ENCODE measurements around the gene ROBO2.

GRCh38 chr3:77244981-77245380, 205.1 kb downstream of the ROBO2 start:
- TF ChIP-seq SIN3A (IDR thresholded peaks at IDR 0.05; ENCODE audit: borderline replicate concordance, low read depth, low read length), result no peak
- TF ChIP-seq ELF1 (IDR thresholded peaks at IDR 0.05), result no peak
- no peak for TF ChIP-seq CHD2 (IDR thresholded peaks at IDR 0.05; ENCODE audit: low read length, partially characterized antibody)

Data from SK-N-SH (cell line).